Measurements from ENCODE around the gene GADD45A.
"Not testable (repeated sequence)": the region's sequence is repeated elsewhere in the genome, so short reads cannot be mapped to it uniquely, and the experiment has no call there.

GADD45A gene

GRCh38 chr1:67722292-67722944 lies 37.4 kb downstream of the GADD45A start:
- FAIRE-seq: no peak

GRCh38 chr1:67723126-67723525 lies 38.1 kb downstream of the GADD45A start:
- no peak for FAIRE-seq

- no peak for FAIRE-seq
These were observed 38.6 kb downstream of the GADD45A start for GRCh38 chr1:67723620-67724019.

- no peak for FAIRE-seq
These were observed 40.0 kb downstream of the GADD45A start for GRCh38 chr1:67724928-67725560.

- FAIRE-seq: no peak
These were observed 41.2 kb downstream of the GADD45A start for GRCh38 chr1:67726224-67726623.

GRCh38 chr1:67729872-67730271 lies 44.9 kb downstream of the GADD45A start:
- no peak for FAIRE-seq

- not testable (repeated sequence) for FAIRE-seq
These were observed 45.3 kb downstream of the GADD45A start for GRCh38 chr1:67730312-67730711.

GRCh38 chr1:67731322-67731721 lies 46.3 kb downstream of the GADD45A start:
- no peak for FAIRE-seq

- FAIRE-seq: no peak
These were observed 47.8 kb downstream of the GADD45A start for GRCh38 chr1:67732750-67733151.

GRCh38 chr1:67733681-67734322 lies 48.8 kb downstream of the GADD45A start:
- no peak for FAIRE-seq

GRCh38 chr1:67734323-67734690 lies 49.3 kb downstream of the GADD45A start:
- FAIRE-seq: no peak

- no peak for FAIRE-seq
These were observed 50.2 kb downstream of the GADD45A start for GRCh38 chr1:67735206-67735605.

- no peak for FAIRE-seq
These were observed 51.0 kb downstream of the GADD45A start for GRCh38 chr1:67735806-67736627.

- no peak for FAIRE-seq
These were observed 51.7 kb downstream of the GADD45A start for GRCh38 chr1:67736750-67737149.

- no peak for FAIRE-seq
These were observed 52.9 kb downstream of the GADD45A start for GRCh38 chr1:67737875-67738274.

Measured in G401.6 (cell line).